Thoracic aorta (tissue), 2 donors: ENCODE data around the gene ITIH1. TPM values are rescaled to one million over a fixed set of nuclear protein-coding genes. Genes with fewer than 3 reads are reported as not detected.

Experiments
- ATAC-seq: fragments of 150-250 bp; one replicate; pipeline ENCODE4 v1.8.0; 2017; ENCODE audit warnings: low read depth; ENCODE audit not compliant: insufficient number of reproducible peaks, low FRiP score
- DNase-seq: peaks from one replicate; pipeline ENCODE4 v3.0.0-alpha.2; 2020; ENCODE audit warnings: low spot score
- H3K27ac ChIP-seq, 2 donors: fragments of 200-600 bp; sonication (generic); 1 replicate in 1 of 2; 2 replicates in 1 of 2; pipeline ENCODE4 v1.5.1; 2016; ENCODE audit warnings: mild to moderate bottlenecking in 2 of 2, moderate library complexity in 2 of 2
- H3K27me3 ChIP-seq: fragments of 200-600 bp; sonication (generic); replicated peaks from 2 replicates; pipeline ENCODE4 v1.6.0; 2016; ENCODE audit warnings: mild to moderate bottlenecking; ENCODE audit not compliant: insufficient read depth
- H3K36me3 ChIP-seq: fragments of 200-600 bp; sonication (generic); one replicate; pipeline ENCODE4 v1.5.1; 2016
- H3K4me1 ChIP-seq, 2 donors: fragments of 200-600 bp; sonication (generic); 1 replicate in 1 of 2; 2 replicates in 1 of 2; pipeline versions ENCODE4 v1.5.1 to v1.6.0; 2016; ENCODE audit warnings: low read depth in 2 of 2, mild to moderate bottlenecking in 1 of 2; ENCODE audit not compliant: control insufficient read depth in 1 of 2
- H3K4me3 ChIP-seq: fragments of 200-600 bp; sonication (generic); 2 replicates; pipeline ENCODE4 v1.5.1; 2016; ENCODE audit warnings: mild to moderate bottlenecking
- H3K9me3 ChIP-seq: fragments of 200-600 bp; sonication (generic); 2 replicates; pipeline ENCODE4 v1.5.1; 2016
- total RNA-seq, 2 donors: library from RNA; depleted of rRNA; stranded (reverse); fragments of >200 nt; gene quantifications; one replicate each; pipeline versions ENCODE4 v1.1.0 to v1.2.3, GENCODE V29; 2016
- TF ChIP-seq, protein P1 (sequence below): fragments of 200-600 bp; sonication (generic); IDR thresholded peaks from one replicate; pipeline ENCODE4 v1.5.1; 2019; ENCODE audit warnings: antibody characterized with exemption

The ITIH1 gene
- total RNA-seq, 2 donors from 2014 or later, result not detected

DNA sequence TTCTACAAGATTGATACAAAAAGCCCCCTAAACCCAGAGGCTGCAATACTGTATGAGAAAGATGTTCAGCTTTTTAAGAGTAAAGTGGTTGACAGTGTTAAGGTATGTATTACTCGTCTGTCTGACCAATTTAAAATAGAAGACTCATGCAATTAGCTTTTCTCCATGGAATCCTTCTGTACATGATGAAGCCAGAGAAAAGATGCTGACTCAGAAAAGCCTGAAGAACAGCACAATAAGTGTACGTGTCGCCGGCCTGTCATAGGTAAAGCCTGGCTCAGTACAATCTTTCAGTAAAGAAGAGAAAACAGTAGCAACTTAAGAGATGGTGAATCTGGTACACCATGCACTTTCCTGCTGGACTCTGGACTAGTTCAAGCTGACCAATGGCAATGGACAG lies 23.0 kb upstream of the ITIH1 start:
- Histone ChIP-seq H3K9me3 (no peaks in the 10 kb centered on the region), H3K4me1 (no peaks in the 10 kb centered on the region), H3K27ac (no peak overlapping the region), H3K36me3 (peaks cover 66% of the 10 kb centered on the region), H3K27me3 (no peaks in the 10 kb centered on the region), H3K4me3 (no peak overlapping the region)
- no peak for ATAC-seq
- TF ChIP-seq, protein P1, sequence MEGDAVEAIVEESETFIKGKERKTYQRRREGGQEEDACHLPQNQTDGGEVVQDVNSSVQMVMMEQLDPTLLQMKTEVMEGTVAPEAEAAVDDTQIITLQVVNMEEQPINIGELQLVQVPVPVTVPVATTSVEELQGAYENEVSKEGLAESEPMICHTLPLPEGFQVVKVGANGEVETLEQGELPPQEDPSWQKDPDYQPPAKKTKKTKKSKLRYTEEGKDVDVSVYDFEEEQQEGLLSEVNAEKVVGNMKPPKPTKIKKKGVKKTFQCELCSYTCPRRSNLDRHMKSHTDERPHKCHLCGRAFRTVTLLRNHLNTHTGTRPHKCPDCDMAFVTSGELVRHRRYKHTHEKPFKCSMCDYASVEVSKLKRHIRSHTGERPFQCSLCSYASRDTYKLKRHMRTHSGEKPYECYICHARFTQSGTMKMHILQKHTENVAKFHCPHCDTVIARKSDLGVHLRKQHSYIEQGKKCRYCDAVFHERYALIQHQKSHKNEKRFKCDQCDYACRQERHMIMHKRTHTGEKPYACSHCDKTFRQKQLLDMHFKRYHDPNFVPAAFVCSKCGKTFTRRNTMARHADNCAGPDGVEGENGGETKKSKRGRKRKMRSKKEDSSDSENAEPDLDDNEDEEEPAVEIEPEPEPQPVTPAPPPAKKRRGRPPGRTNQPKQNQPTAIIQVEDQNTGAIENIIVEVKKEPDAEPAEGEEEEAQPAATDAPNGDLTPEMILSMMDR, result no peak
- DNase-seq, result no peak

DNA sequence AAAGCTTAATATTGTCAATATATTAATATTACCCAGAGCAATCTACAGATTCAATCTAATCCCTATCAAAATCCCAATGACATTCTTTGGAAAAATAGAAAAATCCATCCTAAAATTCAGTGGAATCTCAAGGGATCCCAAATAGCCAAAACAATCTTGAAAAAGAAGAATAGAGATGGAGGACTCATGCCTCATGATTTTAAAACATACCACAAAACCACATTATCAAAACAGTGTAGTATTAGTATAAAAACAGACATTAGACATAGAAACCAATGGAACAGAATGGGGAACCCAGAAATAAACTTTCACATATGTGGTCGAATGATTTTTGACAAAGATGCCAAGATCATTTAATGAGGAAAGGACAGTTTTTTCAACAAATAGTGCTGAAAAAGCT lies 21.3 kb upstream of the ITIH1 start:
- H3K27me3 ChIP-seq, result no peaks in the 10 kb centered on the region
- no peak for DNase-seq
- TF ChIP-seq, protein P1, result no peak
- peaks cover 0 to 7% of the 10 kb centered on the region in 2 donors for H3K4me1 ChIP-seq
- H3K27ac ChIP-seq, result no peak overlapping the region
- peaks cover 55% of the 10 kb centered on the region for H3K36me3 ChIP-seq
- ATAC-seq, result no peak
- H3K9me3 ChIP-seq, result no peaks in the 10 kb centered on the region
- no peak overlapping the region for H3K4me3 ChIP-seq

DNA sequence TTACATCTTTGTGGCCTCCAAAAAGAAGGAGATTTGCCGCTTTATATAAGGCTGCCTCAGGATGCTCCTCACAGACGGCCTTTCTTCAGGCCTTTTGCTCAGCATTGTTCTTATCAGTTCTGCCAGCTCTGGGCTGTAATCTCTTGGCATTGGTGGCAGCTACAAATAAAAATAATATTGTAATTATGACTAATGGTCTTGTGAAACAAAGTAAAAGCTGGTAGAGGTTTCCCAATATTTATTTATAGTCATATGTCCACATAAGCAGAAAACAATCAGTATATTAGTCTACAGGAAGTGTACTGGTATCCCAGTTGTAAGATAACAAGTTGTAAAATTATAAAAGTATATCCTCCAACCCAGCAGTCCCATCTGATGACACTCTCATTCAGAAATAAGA lies 13.9 kb upstream of the ITIH1 start:
- TF ChIP-seq, protein P1, result no peak
- Histone ChIP-seq H3K27ac (peak overlapping the region; percentile 49 to 62), H3K4me3 (peak overlapping the region; percentile 22), H3K36me3 (peaks cover 38% of the 10 kb centered on the region), H3K9me3 (no peaks in the 10 kb centered on the region), H3K4me1 (peaks cover 17 to 23% of the 10 kb centered on the region in 2 donors), H3K27me3 (no peaks in the 10 kb centered on the region)
- ATAC-seq (peak; percentile 71), DNase-seq (no peak)

DNA sequence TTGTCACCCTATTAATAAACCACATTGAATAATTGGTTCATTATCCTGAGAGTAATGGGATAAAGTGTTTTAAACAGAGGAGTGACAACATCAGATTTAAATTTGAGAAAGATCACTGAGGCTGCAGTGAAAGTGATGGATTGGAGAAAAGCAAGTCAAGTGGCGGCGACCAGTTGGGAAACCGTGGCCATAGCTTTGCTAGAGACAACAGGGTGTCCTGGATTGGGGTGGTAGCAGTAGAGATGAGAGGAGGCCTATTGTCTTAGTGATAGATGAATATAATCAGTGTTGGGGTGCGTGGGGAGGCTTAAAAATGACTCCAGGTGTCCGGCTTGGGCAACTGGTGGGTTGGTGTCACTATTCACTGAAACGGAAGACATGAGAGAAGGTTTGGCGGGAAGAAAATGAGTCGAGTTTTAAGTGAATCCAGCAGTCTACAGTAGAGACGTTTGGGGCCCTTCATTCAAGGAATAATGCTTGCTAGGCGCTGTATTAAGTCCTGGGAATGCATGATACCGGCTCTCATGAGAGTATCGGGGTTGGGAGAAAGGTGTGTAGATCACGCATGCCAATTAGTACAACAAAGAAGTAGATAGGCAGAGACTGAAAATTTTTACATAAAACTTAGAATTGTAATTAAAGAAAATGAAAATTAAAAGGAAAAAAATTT lies 7.5 kb upstream of the ITIH1 start:
- TF ChIP-seq, protein P1, result no peak
- H3K27ac ChIP-seq, result peak overlapping the region in 1 of 2 donors; percentile 75
- H3K4me3 ChIP-seq, result peak overlapping the region; percentile 99
- ATAC-seq (no peak), DNase-seq (no peak)
- H3K27me3 ChIP-seq, result no peaks in the 10 kb centered on the region
- H3K36me3 ChIP-seq, result peaks cover 9% of the 10 kb centered on the region
- no peaks in the 10 kb centered on the region for H3K9me3 ChIP-seq
- peaks cover 9 to 13% of the 10 kb centered on the region in 2 donors for H3K4me1 ChIP-seq

DNA sequence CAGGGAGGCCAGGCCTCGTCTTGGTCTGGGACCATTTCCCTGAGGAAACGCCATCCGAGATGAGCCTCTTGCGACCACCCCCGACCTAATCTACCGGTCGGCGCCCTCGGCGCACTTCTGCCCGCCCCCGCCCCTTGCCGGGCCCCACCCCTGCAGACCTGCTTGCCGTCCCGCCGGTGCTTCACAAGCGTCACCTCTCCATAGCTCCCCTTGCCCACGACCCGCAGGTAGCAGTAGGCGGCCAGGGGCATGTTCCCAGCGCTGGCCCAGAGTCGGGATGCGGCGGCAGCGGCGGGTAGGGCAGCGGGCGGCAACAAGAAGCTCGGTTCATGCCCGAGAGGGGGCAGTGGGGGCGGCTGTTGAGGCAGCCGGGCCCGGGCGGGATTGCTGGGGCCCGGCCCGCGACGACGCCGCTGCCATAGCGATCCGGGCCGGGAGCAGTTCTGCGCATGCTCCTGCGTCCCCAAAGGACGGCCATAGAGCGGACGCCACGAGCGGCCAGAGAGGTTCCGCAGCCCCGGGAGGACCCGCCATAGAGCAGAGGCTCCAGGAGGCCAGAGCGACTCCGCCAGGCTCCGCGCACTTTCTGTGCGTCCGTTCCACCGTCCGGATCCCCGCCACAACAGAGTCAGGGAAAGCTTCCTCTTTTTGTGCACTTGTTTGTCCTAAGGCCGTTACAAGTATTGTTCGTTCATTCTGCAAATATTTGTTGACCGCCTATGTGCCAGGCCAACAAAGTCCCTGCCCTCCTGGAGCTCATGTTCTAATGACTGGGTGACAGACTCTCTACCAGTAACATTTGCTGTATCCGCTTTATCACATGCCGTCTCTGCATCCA lies 6.7 kb upstream of the ITIH1 start, which contains the start of gene NEK4:
NEK4 (minus strand) TSS at position 445 of the 838 bp plus-strand sequence; CDS start at position 251, 194 bp downstream.
- H3K27ac ChIP-seq, result peak within 1 kb of the TSS; percentile 75 to 80

More for the DNA sequence above, 6.7 kb upstream of the ITIH1 start, which contains the start of gene NEK4:
- DNase-seq (peak; percentile 49), ATAC-seq (peak; percentile 65)
- no peaks in the 10 kb centered on the region for H3K27me3 ChIP-seq
- H3K4me3 ChIP-seq, result peak within 1 kb of the TSS; percentile 99
- H3K9me3 ChIP-seq, result no peaks in the 10 kb centered on the region
- H3K36me3 ChIP-seq, result peaks cover 4% of the 10 kb centered on the region
- TF ChIP-seq, protein P1, result no peak
- H3K4me1 ChIP-seq, result peaks cover 9 to 13% of the 10 kb centered on the region in 2 donors
